Endothelial cell of umbilical vein (primary cell): Measurements from ENCODE around the gene TRIM52. TPM values are rescaled to one million over a fixed set of nuclear protein-coding genes. Genes with fewer than 3 reads are reported as not detected.
"Not testable (repeated sequence)": the region's sequence is repeated elsewhere in the genome, so short reads cannot be mapped to it uniquely, and the experiment has no call there.

Source experiments
- BruUV-seq: library from RNA; stranded (reverse); fragments of 400-500 nt; replicated peaks from 2 replicates; lab custom pipeline; 2021; lab: Mats Ljungman, UMichigan
- CTCF ChIA-PET: fragments of 300-600, 350-600 bp; sonication (Branson Sonifier 250); formaldehyde crosslinking; loops from one replicate; lab custom pipeline; 2021; ENCODE audit warnings: antibody characterized with exemption, inconsistent platforms; lab: Charles Lee
- POLR2A ChIA-PET: fragments of 300-600, 350-600 bp; sonication (Branson Sonifier 250); formaldehyde crosslinking; loops from one replicate; lab custom pipeline; 2021; ENCODE audit warnings: antibody characterized with exemption, inconsistent platforms; lab: Charles Lee
- DNase-seq: peaks from one replicate; pipeline ENCODE4 v3.0.0-alpha.2; 2011; ENCODE audit warnings: low read depth, low spot score
- FAIRE-seq: peaks from 2 replicates; lab custom pipeline; 2011; peaks lifted over from hg19 to GRCh38; lab: Jason Lieb, UNC
- H2AFZ ChIP-seq: 2 replicates; pipeline ENCODE4 v1.6.0; 2012; ENCODE audit warnings: low read depth, low read length, control low read depth, inconsistent platforms
- H3K27ac ChIP-seq: 2 replicates; pipeline ENCODE4 v1.5.1; 2011; ENCODE audit warnings: low read depth, mild to moderate bottlenecking, control low read depth, low read length, moderate library complexity; ENCODE audit not compliant: insufficient read depth
- H3K27me3 ChIP-seq, 2 experiments: 2 replicates each; pipeline versions ENCODE4 v1.6.0 to v1.6.1; 2011; ENCODE audit warnings: low read length in 2 of 2, mixed read lengths in 1 of 2; ENCODE audit not compliant: control insufficient read depth in 2 of 2, insufficient read depth in 2 of 2
- H3K36me3 ChIP-seq, 2 experiments: 2 replicates in 1 of 2; 3 replicates in 1 of 2; pipeline ENCODE4 v1.5.1; 2011; ENCODE audit warnings: low read length in 2 of 2, mild to moderate bottlenecking in 1 of 2, moderate library complexity in 1 of 2; ENCODE audit not compliant: control insufficient read depth in 2 of 2, insufficient read depth in 2 of 2; ENCODE audit errors: extremely low read depth in 1 of 2
- H3K4me1 ChIP-seq: 3 replicates; pipeline ENCODE4 v1.5.1; 2011; ENCODE audit warnings: mild to moderate bottlenecking, low read length; ENCODE audit not compliant: control insufficient read depth, insufficient read depth; ENCODE audit errors: extremely low read depth
- H3K4me2 ChIP-seq: 2 replicates; pipeline ENCODE4 v1.6.1; 2011; ENCODE audit warnings: low read length, control low read depth, mixed read lengths; ENCODE audit not compliant: insufficient read depth
- H3K4me3 ChIP-seq, 3 experiments: fragments of 200-600 bp in 1 of 3; sonication (generic), shearing (Covaris generic) in 1 of 3; replicated peaks in 1 of 3; 2 replicates each; pipeline ENCODE4 v1.5.1; 2011 to 2016; ENCODE audit warnings: control low read depth in 3 of 3, low read length in 3 of 3, mild to moderate bottlenecking in 2 of 3, inconsistent platforms in 1 of 3, low read depth in 1 of 3, moderate library complexity in 1 of 3; ENCODE audit not compliant: insufficient read depth in 1 of 3
- H3K79me2 ChIP-seq: 2 replicates; pipeline ENCODE4 v1.6.0; 2012; ENCODE audit warnings: low read length, inconsistent platforms; ENCODE audit not compliant: control insufficient read depth, insufficient read depth
- H3K9ac ChIP-seq: replicated peaks from 2 replicates; pipeline ENCODE3; 2011; ENCODE audit warnings: low read length, control low read depth; ENCODE audit not compliant: insufficient read depth; ENCODE audit errors: extremely low read depth
- H3K9me1 ChIP-seq: replicated peaks from 3 replicates; pipeline ENCODE4 v1.6.0; 2011; ENCODE audit warnings: mild to moderate bottlenecking, low read length; ENCODE audit not compliant: control insufficient read depth, insufficient read depth; ENCODE audit errors: extremely low read depth
- H3K9me3 ChIP-seq: replicated peaks from 2 replicates; pipeline ENCODE4 v1.5.1; 2012; ENCODE audit warnings: low read length, inconsistent platforms; ENCODE audit not compliant: control insufficient read depth, insufficient read depth
- H4K20me1 ChIP-seq: replicated peaks from 2 replicates; pipeline ENCODE3; 2011; ENCODE audit warnings: mild to moderate bottlenecking, low read length; ENCODE audit not compliant: control insufficient read depth, insufficient read depth; ENCODE audit errors: extremely low read depth
- dilution Hi-C: fragments of 300-500 bp; cut with MboI; formaldehyde crosslinking; loops from one replicate; pipeline ENCODE4 v1.15.0; 2019; ENCODE audit warnings: low sequenced_read_pairs; ENCODE audit not compliant: extremely low pct_ligation_motif_present
- intact Hi-C: fragments of 100-400 bp; cut with micrococcal nuclease; formaldehyde crosslinking; loops from one replicate; pipeline ENCODE4 v1.10.0; 2022
- polyA plus RNA-seq, 4 experiments: library from polyadenylated mRNA; depleted of rRNA in 3 of 4; stranded (reverse) in 3 of 4; unstranded in 1 of 4; fragments of >200 nt; gene quantifications; 2 replicates each; pipeline versions ENCODE4 v1.2.1 to v1.2.3, GENCODE V29; 2011 to 2012; ENCODE audit warnings: missing spikeins in 1 of 4
- total RNA-seq: library from RNA; stranded (reverse); gene quantifications from 2 replicates; pipeline ENCODE4 v1.2.3, GENCODE V29; 2021

TRIM52 gene
- total and polyA plus RNA-seq, 2 donors (not counting 3 experiments of a cell fraction or from before 2014, with no cell fraction given), result 5.6 to 10.1 TPM

GRCh38 chr5:181285962-181286705 lies 25.2 kb upstream of the TRIM52 start:
- CTCF ChIA-PET, BruUV-seq, H4K20me1 ChIP-seq, H3K36me3 ChIP-seq, DNase-seq, FAIRE-seq, intact Hi-C loops, H3K79me2 ChIP-seq, H3K27me3 ChIP-seq, H3K4me1 ChIP-seq, H3K9me3 ChIP-seq, H3K4me3 ChIP-seq, H3K4me2 ChIP-seq, H2AFZ ChIP-seq, H3K27ac ChIP-seq, POLR2A ChIA-PET, dilution Hi-C loops, H3K9me1 ChIP-seq, H3K9ac ChIP-seq: not testable (repeated sequence)

DNA sequence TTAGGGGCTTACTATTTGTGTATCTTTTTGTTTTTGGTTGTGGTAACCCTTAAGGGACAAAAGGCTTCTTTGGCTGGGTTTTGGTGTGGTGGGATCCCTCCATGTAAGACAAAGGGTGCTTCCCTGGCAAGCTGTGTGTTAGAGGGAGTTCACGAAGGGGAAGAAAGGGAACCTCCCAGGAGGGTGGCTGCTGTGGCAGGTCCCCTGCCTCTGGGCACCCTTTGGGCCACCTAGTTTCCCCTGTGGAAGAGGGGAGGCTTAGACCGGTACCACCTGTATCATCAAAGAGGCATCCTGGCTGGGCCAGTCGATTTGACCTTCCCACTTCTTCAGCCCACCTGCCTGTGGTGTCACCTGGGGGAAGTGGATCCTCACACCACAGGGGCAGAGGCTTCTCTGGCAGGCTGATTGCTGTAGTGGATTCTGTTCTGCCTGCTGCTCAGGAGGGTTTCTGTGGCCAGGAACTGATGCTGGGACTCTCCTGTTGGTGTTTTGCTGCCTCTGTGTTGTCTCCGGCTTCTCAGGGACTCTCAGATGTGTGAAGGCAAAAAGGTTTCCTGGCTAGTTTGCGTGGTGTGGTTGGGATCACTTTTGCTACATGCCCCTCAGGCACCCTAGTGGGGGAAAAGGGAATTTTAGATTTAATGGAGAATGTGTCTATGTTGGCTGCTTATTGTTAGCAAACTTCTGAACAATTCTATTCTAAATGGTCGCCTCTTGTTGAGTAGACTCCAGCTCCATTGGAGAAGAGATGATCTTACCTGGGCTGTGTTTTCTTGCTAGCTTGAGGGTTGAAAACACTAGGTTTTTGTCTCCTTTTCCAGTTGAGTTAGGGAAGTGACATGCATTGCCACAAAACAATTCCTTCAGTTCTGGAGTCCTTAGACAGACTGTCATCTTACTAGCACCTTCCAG lies 23.2 kb upstream of the TRIM52 start:
- dilution Hi-C loops, intact Hi-C loops, H4K20me1 ChIP-seq, H3K4me3 ChIP-seq, POLR2A ChIA-PET, DNase-seq, H3K27me3 ChIP-seq, H3K79me2 ChIP-seq, H3K4me2 ChIP-seq, FAIRE-seq, H3K27ac ChIP-seq, BruUV-seq, H3K36me3 ChIP-seq, H3K9me3 ChIP-seq, CTCF ChIA-PET, H3K9me1 ChIP-seq, H3K4me1 ChIP-seq, H2AFZ ChIP-seq, H3K9ac ChIP-seq: not testable (repeated sequence)
